Erythroblast (primary cell): ENCODE data around the gene PDE3A.

ENCODE experiments used
- GATA1 ChIP-seq: IDR thresholded peaks from 2 replicates; pipeline ENCODE4 v1.6.1; 2011; ENCODE audit warnings: low read depth, mild to moderate bottlenecking, control low read depth, low read length, moderate library complexity
- POLR2A ChIP-seq: IDR thresholded peaks from 2 replicates; pipeline ENCODE4 v1.6.1; 2011; ENCODE audit warnings: mild to moderate bottlenecking, low read length

GRCh38 chr12:20486233-20486632 lies 117.9 kb downstream of the PDE3A start:
- TF ChIP-seq GATA1 (no peak), POLR2A (no peak)
